Spleen (tissue), 7 donors: Measurements from ENCODE around the gene ADORA3.

ENCODE experiments used
- POLR2AphosphoS5 ChIP-seq, 3 donors: sonication (generic); formaldehyde crosslinking; IDR thresholded peaks; one replicate each; pipeline ENCODE4 v1.5.1; 2017; ENCODE audit warnings: antibody characterized with exemption in 3 of 3
- TF ChIP-seq, protein P1 (sequence below), 11 experiments: fragments of 200-600 bp in 7 of 11; fragments of 450-650 bp in 4 of 11; sonication (generic) in 4 of 11; IDR thresholded peaks in 8 of 11; conservative IDR thresholded peaks in 3 of 11; 1 replicate in 7 of 11; 2 replicates in 4 of 11; pipeline versions ENCODE4 v1.4.0 to v1.8.0; 2016 to 2021; ENCODE audit warnings: antibody characterized with exemption in 11 of 11, inconsistent platforms in 4 of 11, mild to moderate bottlenecking in 1 of 11
- donor health status: DM: no; HTN: no; CAD: no; lungs with moderate emphysema.
- donor health status: DM: no; HTN: no; CAD: no.
- donor health status: DM: no; HTN: no; CAD: no.

DNA sequence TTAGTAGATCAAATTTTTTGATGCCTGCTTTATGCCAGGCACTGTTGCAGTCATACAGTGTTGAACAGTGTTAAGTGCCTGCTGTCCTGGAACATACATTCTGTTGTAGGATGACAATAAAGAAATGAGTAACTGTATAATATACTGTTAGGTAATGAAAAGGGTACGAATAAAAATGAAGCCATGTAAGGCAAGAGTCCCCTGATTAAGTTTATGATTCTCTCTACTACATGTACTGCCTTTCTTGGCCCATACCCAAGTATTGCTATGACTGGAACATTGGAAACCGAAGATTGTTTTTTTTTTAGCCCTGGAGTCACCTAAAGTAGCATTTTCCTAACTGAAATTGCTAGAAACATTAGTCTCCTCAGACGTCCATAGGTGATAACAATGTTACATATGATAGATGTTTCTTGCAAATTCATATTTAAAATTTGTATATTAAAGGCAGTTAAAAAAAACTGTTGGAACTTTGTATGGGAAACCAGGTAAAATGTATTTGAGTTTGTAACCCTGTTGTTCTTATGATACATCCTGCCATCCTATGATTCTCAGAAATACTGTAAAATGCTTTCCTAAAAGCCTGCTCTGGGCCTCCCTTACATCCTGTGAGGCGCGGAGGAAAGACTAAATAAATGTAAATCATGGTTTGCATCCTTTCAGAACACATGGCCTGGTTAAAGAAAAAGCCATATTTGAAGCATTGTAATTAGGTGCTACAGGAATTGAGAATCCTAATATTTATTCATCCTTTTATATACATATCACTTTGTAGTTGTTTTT, 48.4 kb downstream of the ADORA3 start:
- TF ChIP-seq, protein P1, sequence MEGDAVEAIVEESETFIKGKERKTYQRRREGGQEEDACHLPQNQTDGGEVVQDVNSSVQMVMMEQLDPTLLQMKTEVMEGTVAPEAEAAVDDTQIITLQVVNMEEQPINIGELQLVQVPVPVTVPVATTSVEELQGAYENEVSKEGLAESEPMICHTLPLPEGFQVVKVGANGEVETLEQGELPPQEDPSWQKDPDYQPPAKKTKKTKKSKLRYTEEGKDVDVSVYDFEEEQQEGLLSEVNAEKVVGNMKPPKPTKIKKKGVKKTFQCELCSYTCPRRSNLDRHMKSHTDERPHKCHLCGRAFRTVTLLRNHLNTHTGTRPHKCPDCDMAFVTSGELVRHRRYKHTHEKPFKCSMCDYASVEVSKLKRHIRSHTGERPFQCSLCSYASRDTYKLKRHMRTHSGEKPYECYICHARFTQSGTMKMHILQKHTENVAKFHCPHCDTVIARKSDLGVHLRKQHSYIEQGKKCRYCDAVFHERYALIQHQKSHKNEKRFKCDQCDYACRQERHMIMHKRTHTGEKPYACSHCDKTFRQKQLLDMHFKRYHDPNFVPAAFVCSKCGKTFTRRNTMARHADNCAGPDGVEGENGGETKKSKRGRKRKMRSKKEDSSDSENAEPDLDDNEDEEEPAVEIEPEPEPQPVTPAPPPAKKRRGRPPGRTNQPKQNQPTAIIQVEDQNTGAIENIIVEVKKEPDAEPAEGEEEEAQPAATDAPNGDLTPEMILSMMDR (IDR thresholded peaks at IDR 0.05 in 8 of 11, conservative IDR thresholded peaks at IDR 0.05 in 3 of 11), result no peak
- no peak for TF ChIP-seq POLR2AphosphoS5 (IDR thresholded peaks at IDR 0.05)
